ENCODE data around the gene VIT.

Gene VIT

DNA sequence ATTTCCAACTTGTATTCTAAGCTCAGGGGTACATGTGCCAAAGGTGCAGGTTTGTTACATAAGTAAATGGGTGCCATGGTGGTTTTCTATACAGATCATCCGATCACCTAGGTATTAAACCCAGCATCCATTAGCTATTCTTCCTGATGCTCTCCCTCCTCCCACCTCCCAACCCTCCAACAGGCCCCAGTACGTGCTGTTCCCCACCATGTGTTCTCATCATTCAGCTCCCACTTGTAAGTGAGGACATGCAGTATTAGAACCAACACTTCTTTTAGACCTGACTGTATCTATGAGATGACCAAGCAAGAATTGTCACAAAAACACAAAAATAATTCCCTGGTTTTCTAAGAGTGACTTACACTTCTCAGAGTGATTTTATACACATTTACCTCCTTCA, 83.0 kb downstream of the VIT start:
- H3K9me2 ChIP-seq (replicated peaks; ENCODE audit: insufficient read depth, low read length): no peaks in the 10 kb centered on the region
- H3K9me3 ChIP-seq (ENCODE audit: insufficient read depth, low read length): no peaks in the 10 kb centered on the region
- H3K4me3 ChIP-seq (ENCODE audit: insufficient read depth, low read length, poor library complexity, severe bottlenecking): no peak overlapping the region
- TF ChIP-seq EZH2phosphoT487 (conservative IDR thresholded peaks at IDR 0.05; ENCODE audit: low read length): no peak
- TF ChIP-seq, protein P1, sequence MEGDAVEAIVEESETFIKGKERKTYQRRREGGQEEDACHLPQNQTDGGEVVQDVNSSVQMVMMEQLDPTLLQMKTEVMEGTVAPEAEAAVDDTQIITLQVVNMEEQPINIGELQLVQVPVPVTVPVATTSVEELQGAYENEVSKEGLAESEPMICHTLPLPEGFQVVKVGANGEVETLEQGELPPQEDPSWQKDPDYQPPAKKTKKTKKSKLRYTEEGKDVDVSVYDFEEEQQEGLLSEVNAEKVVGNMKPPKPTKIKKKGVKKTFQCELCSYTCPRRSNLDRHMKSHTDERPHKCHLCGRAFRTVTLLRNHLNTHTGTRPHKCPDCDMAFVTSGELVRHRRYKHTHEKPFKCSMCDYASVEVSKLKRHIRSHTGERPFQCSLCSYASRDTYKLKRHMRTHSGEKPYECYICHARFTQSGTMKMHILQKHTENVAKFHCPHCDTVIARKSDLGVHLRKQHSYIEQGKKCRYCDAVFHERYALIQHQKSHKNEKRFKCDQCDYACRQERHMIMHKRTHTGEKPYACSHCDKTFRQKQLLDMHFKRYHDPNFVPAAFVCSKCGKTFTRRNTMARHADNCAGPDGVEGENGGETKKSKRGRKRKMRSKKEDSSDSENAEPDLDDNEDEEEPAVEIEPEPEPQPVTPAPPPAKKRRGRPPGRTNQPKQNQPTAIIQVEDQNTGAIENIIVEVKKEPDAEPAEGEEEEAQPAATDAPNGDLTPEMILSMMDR (IDR thresholded peaks at IDR 0.05; ENCODE audit: insufficient read depth, low read length, poor library complexity, severe bottlenecking): no peak
- H3K36me3 ChIP-seq (ENCODE audit: low read length): no peaks in the 10 kb centered on the region
- no peak overlapping the region for H3K9ac ChIP-seq (ENCODE audit: low read length)
- H3K79me2 ChIP-seq (ENCODE audit: insufficient read depth, low read length): no peaks in the 10 kb centered on the region
- no peak overlapping the region for H3K4me2 ChIP-seq (ENCODE audit: low read depth, low read length, poor library complexity, severe bottlenecking)
- H3K27ac ChIP-seq (ENCODE audit: low read depth, low read length): no peak overlapping the region
- no peaks in the 10 kb centered on the region for H4K20me1 ChIP-seq (ENCODE audit: low read depth, low read length)
- H2AFZ ChIP-seq (ENCODE audit: low read depth, low read length, severe bottlenecking): no peak overlapping the region
- H3K27me3 ChIP-seq (ENCODE audit: low read length): no peaks in the 10 kb centered on the region
- no peaks in the 10 kb centered on the region for H3F3A ChIP-seq (ENCODE audit: insufficient read depth)

DNA sequence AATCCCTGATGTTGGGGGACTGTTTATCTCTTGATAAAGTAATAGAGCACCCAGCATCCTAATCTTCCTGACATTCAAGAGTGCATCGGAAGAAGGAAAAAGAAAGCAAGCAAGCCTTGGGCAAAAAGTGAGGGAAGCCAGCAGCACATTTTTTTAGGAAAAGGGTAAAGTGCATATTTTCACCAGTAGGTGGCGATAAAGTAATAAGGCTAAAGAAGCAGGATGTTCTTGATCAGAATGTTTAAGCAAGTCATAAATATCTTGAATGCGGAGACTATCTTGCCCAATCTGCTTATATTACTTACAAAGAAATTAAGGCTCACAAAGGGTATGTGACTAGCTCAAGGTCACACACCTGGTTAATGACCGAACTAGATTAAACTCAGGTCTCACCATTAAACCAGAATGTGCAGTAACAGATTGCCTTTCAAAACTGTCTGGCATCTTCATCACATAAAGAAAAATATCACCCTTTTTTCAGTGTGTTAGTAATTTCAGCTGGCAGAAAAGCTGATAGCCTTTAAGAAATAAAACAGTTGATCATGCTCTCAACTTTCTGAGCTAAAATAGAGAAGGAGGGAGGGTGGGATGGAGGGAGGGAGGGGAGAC, 83.8 kb downstream of the VIT start:
- H2AFZ ChIP-seq (ENCODE audit: low read depth, low read length, severe bottlenecking): no peak overlapping the region
- H3K9me2 ChIP-seq (replicated peaks; ENCODE audit: insufficient read depth, low read length): no peaks in the 10 kb centered on the region
- H3K9ac ChIP-seq (ENCODE audit: low read length): no peak overlapping the region
- no peaks in the 10 kb centered on the region for H3K79me2 ChIP-seq (ENCODE audit: insufficient read depth, low read length)
- H3K36me3 ChIP-seq (ENCODE audit: low read length): no peaks in the 10 kb centered on the region
- H3K27me3 ChIP-seq (ENCODE audit: low read length): no peaks in the 10 kb centered on the region
- no peaks in the 10 kb centered on the region for H4K20me1 ChIP-seq (ENCODE audit: low read depth, low read length)
- no peak overlapping the region for H3K4me2 ChIP-seq (ENCODE audit: low read depth, low read length, poor library complexity, severe bottlenecking)
- no peaks in the 10 kb centered on the region for H3K9me3 ChIP-seq (ENCODE audit: insufficient read depth, low read length)
- TF ChIP-seq EZH2phosphoT487 (conservative IDR thresholded peaks at IDR 0.05; ENCODE audit: low read length): no peak
- TF ChIP-seq, protein P1 (IDR thresholded peaks at IDR 0.05; ENCODE audit: insufficient read depth, low read length, poor library complexity, severe bottlenecking): peak; percentile 76
- H3K4me3 ChIP-seq (ENCODE audit: insufficient read depth, low read length, poor library complexity, severe bottlenecking): no peak overlapping the region
- no peaks in the 10 kb centered on the region for H3F3A ChIP-seq (ENCODE audit: insufficient read depth)
- no peak overlapping the region for H3K27ac ChIP-seq (ENCODE audit: low read depth, low read length)

DNA sequence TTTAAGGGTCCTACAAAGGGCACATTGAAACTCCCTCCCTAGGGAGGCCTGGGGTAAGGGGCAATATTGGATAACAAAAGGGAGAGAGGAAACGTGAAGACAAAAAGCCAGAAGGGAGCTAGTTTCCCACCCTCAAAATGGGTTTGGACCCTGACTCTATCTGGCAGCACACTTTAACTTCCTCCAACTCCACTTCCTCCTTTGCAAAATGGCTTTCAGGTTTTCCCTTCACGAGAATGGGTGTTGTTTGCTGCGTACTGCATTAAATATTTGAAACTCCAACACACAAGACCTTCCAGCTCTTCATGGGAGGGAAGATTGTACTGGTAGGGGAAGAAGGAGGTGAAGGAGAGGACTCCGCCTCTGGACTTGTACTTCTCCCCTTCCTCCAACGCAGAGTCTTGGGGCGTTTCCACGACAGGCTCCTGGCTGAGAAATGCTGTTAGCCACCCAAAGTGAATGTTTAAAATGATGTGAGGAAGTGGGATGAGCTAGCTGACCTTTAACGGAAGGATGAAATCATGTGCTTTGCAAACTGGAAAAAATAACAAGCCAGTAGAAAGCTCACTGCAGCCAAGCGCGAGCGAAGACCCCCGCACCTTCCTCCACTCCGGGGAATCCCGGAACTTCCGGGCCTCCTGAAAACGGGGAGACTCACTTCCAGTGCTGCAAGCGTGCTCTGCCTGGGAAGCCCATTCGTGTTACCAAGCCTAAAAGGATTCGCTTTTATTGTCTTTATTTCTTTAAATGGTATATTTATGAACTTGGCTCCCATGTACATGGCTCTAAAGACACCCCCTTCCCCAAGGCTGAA, 85.6 kb downstream of the VIT start:
- TF ChIP-seq, protein P1 (IDR thresholded peaks at IDR 0.05; ENCODE audit: insufficient read depth, low read length, poor library complexity, severe bottlenecking): no peak
- no peak for TF ChIP-seq EZH2phosphoT487 (conservative IDR thresholded peaks at IDR 0.05; ENCODE audit: low read length)
- Histone ChIP-seq H3K9ac (ENCODE audit: low read length) (no peak overlapping the region), H3K4me2 (ENCODE audit: low read depth, low read length, poor library complexity, severe bottlenecking) (no peak overlapping the region), H3K27me3 (ENCODE audit: low read length) (no peaks in the 10 kb centered on the region), H2AFZ (ENCODE audit: low read depth, low read length, severe bottlenecking) (no peak overlapping the region), H3K4me3 (ENCODE audit: insufficient read depth, low read length, poor library complexity, severe bottlenecking) (no peak overlapping the region), H4K20me1 (ENCODE audit: low read depth, low read length) (no peaks in the 10 kb centered on the region), H3K36me3 (ENCODE audit: low read length) (no peaks in the 10 kb centered on the region), H3K9me3 (ENCODE audit: insufficient read depth, low read length) (no peaks in the 10 kb centered on the region), H3K79me2 (ENCODE audit: insufficient read depth, low read length) (no peaks in the 10 kb centered on the region), H3K9me2 (replicated peaks; ENCODE audit: insufficient read depth, low read length) (no peaks in the 10 kb centered on the region), H3K27ac (ENCODE audit: low read depth, low read length) (no peak overlapping the region), H3F3A (ENCODE audit: insufficient read depth) (no peaks in the 10 kb centered on the region)

All from SU-DHL-6 (cell line).